SK-N-MC (cell line): ENCODE data around the gene TMEM151A.
A peak's percentile ranks its signal among the peaks of the same experiment; 100 is the strongest.

Source experiments
- DNase-seq: peaks from one replicate; pipeline ENCODE4 v3.0.0-alpha.2; 2011; ENCODE audit warnings: low read depth, low spot score
- H3K27ac ChIP-seq: fragments of 200-600 bp; sonication (generic); 2 replicates; pipeline ENCODE4 v1.5.1; 2016; ENCODE audit warnings: mixed run types
- H3K36me3 ChIP-seq: fragments of 200-600 bp; sonication (generic); 2 replicates; pipeline ENCODE4 v1.6.1; 2017; ENCODE audit warnings: antibody characterized with exemption, low read length, mixed read lengths; ENCODE audit not compliant: insufficient read depth
- H3K4me3 ChIP-seq: fragments of 200-600 bp; sonication (generic); 2 replicates; pipeline ENCODE4 v1.5.1; 2016
- H3K9ac ChIP-seq: fragments of 200-600 bp; sonication (generic); 2 replicates; pipeline ENCODE4 v1.8.0; 2017; ENCODE audit warnings: mixed run types, mixed read lengths; ENCODE audit not compliant: insufficient read length
- H3K9me3 ChIP-seq: fragments of 200-600 bp; sonication (generic); 2 replicates; pipeline ENCODE4 v1.6.1; 2017; ENCODE audit warnings: low read depth, mild to moderate bottlenecking, antibody characterized with exemption, low read length, moderate library complexity, mixed read lengths
- EZH2 ChIP-seq: fragments of 200-600 bp; sonication (generic); IDR thresholded peaks from one replicate; pipeline ENCODE4 v1.6.1; 2017; ENCODE audit warnings: antibody characterized with exemption
- FOXP2 ChIP-seq: optimal IDR thresholded peaks from 2 replicates; pipeline ENCODE3; 2011; ENCODE audit warnings: mild to moderate bottlenecking, moderate library complexity; ENCODE audit not compliant: insufficient read depth; ENCODE audit errors: extremely low read length, control extremely low read depth
- POLR2AphosphoS5 ChIP-seq: IDR thresholded peaks from 2 replicates; pipeline ENCODE4 v1.6.1; 2012; ENCODE audit warnings: mild to moderate bottlenecking, low read depth, low read length, borderline replicate concordance

Gene TMEM151A

GRCh38 chr11:66277471-66278362, 14.0 kb upstream of the TMEM151A start, which contains the start of gene CNIH2:
Gene CNIH2, plus strand, starts transcription at chr11:66278175. Its CDS starts 282 bp downstream, at chr11:66278457.
- Histone ChIP-seq H3K4me3 (peak within 1 kb of the TSS; percentile 72), H3K36me3 (peaks cover 20% of the 10 kb centered on the region; the same call in 1 of the 2 replicates), H3K9ac (no peak within 1 kb of the TSS), H3K27ac (no peak within 1 kb of the TSS), H3K9me3 (no peaks in the 10 kb centered on the region)
- no peak for DNase-seq
- peak; percentile 34; the same call in 1 of the 2 replicates for TF ChIP-seq POLR2AphosphoS5
- no peak for TF ChIP-seq EZH2

DNA sequence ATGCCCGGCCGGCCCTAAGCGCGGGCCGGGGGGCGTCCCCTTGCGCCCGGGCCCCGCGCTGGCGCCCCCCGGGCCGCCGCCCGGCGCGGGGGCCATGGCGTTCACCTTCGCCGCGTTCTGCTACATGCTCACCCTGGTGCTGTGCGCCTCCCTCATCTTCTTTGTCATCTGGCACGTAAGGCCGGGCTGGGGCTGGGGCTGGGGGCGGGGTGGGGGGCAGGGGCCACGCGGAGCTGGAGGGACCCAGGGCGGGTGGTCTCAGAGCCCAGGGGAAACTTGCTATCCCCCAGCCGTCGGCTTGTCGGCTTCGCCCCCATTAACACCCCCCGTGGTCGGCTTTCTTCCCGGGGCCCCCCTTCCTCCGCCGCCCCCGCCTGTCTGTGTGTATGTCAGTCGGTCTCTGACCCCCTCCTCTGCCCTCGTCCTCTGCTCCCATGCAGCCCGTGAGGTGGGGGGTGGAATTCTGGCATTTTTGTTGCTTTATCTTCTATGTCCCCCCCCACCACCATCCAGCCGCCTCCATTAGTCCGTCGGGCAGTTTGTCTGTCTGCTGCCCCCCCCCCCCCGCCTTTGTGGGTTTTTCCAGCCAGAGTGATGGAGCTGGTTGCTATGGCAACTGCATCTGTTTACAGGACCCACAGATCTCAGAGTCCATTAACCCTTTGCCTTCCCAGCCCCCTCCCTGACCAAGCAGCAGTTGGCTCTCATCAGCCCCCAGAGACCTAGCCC, 13.2 kb upstream of the TMEM151A start:
- Histone ChIP-seq H3K27ac (no peak overlapping the region), H3K4me3 (peak overlapping the region; percentile 72), H3K9me3 (no peaks in the 10 kb centered on the region), H3K9ac (no peak overlapping the region), H3K36me3 (peaks cover 12% of the 10 kb centered on the region; the same call in 1 of the 2 replicates)
- DNase-seq, result no peak
- TF ChIP-seq FOXP2 (no peak), EZH2 (no peak), POLR2AphosphoS5 (no peak)

DNA sequence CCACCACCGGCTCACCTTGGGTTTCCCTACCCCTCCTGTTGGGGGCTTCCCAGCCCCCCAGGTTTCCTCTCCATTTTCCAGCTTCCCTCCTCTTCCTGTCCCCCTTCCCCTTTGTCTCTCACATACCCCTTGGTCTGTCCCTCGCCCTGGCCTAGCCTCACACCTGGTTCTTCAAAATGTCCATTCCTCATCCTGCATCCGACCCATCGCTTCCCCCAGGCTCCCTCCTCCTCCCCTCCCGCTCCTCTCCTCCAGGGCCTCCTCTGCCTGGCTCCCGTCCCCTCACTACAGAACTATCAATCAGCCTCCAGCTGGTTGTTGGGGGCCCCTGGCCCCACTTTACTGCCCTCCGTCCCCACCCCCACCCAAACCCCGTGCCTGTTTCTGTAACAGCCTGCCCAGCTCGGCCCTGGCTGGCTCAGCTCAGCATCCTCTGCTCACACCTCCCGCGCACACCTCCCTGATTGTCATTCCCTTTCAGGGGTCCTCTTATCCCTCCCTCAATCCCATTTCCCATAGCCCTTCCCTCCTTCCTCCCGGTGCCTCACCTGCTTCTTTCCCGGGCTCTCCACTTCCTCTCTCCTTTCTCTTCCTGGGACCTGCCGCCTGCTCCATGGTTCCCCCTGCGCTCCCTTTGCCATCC, 12.5 kb upstream of the TMEM151A start:
- Histone ChIP-seq H3K9ac (no peak overlapping the region), H3K36me3 (peaks cover 6% of the 10 kb centered on the region; the same call in 1 of the 2 replicates), H3K9me3 (no peaks in the 10 kb centered on the region), H3K27ac (no peak overlapping the region), H3K4me3 (peak overlapping the region; percentile 72)
- no peak for DNase-seq
- no peak for TF ChIP-seq POLR2AphosphoS5
- no peak for TF ChIP-seq EZH2
- TF ChIP-seq FOXP2, result no peak

- H3K36me3 ChIP-seq, result no peaks in the 10 kb centered on the region; the same call in 1 of the 2 replicates
- DNase-seq, result no peak
- H3K9ac ChIP-seq, result no peak overlapping the region
- H3K4me3 ChIP-seq, result no peak overlapping the region
- TF ChIP-seq EZH2, result no peak
- no peak for TF ChIP-seq POLR2AphosphoS5
- TF ChIP-seq FOXP2, result no peak
- no peak overlapping the region for H3K27ac ChIP-seq
- no peaks in the 10 kb centered on the region for H3K9me3 ChIP-seq
These were observed 11.3 kb upstream of the TMEM151A start for GRCh38 chr11:66280428-66280827.

DNA sequence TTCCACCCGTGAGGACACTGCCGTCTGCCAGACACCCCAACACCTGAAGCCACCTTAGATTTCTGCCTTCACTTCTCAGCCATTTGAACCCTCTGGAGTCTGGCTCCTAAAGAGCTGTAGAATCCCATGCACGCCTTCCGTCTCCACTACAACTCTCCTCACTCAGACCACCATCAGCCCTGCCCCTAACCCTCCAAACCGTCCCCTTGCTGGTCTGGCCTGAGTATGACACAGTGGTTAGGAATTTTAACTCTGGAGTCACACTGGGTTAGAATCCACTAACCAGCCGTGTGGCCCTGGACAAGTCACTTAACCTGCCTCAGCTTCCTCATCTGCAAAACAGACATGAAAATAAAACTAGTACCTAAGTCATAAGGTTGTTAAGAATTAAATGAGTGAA, 10.7 kb upstream of the TMEM151A start:
- Histone ChIP-seq H3K27ac (no peak overlapping the region), H3K9me3 (no peaks in the 10 kb centered on the region), H3K9ac (no peak overlapping the region), H3K4me3 (no peak overlapping the region), H3K36me3 (no peaks in the 10 kb centered on the region; the same call in 1 of the 2 replicates)
- TF ChIP-seq EZH2, result no peak
- no peak for TF ChIP-seq POLR2AphosphoS5
- no peak for TF ChIP-seq FOXP2
- no peak for DNase-seq

- no peak for TF ChIP-seq FOXP2
- no peak for TF ChIP-seq POLR2AphosphoS5
- TF ChIP-seq EZH2, result no peak
- no peaks in the 10 kb centered on the region; the same call in 1 of the 2 replicates for H3K36me3 ChIP-seq
- no peaks in the 10 kb centered on the region for H3K9me3 ChIP-seq
- no peak overlapping the region for H3K9ac ChIP-seq
- no peak overlapping the region for H3K27ac ChIP-seq
- no peak overlapping the region for H3K4me3 ChIP-seq
- no peak for DNase-seq
These were observed 9.8 kb upstream of the TMEM151A start for GRCh38 chr11:66281776-66282467.

GRCh38 chr11:66282468-66283455, 8.9 kb upstream of the TMEM151A start:
- Histone ChIP-seq H3K4me3 (no peak overlapping the region), H3K9me3 (no peaks in the 10 kb centered on the region), H3K36me3 (no peaks in the 10 kb centered on the region; the same call in 1 of the 2 replicates), H3K9ac (no peak overlapping the region), H3K27ac (no peak overlapping the region)
- TF ChIP-seq FOXP2, result no peak
- 0 out of 2 replicates have a peak, but pooled peaks have one; percentile 24 for TF ChIP-seq POLR2AphosphoS5
- DNase-seq, result no peak
